Esophagus mucosa (tissue), 1 donor: ENCODE measurements around the gene TARDBP. TPM values are rescaled to one million over a fixed set of nuclear protein-coding genes. Genes with fewer than 3 reads are reported as not detected.
"Not testable (repeated sequence)": the region's sequence is repeated elsewhere in the genome, so short reads cannot be mapped to it uniquely, and the experiment has no call there.

Source experiments
- ATAC-seq: fragments of 200-7000 bp; cut with Tn5 transposase; one replicate; pipeline ENCODE4 v1.9.1; 2020
- total RNA-seq: library from RNA; stranded (reverse); gene quantifications from one replicate; pipeline ENCODE4 v1.2.4, GENCODE V29; 2023
- donor health status: DM: yes; HTN: yes; CAD: no.

The TARDBP gene
- total RNA-seq, 1 donor from 2014 or later: 94.1 TPM

GRCh38 chr1:11059968-11060830 lies 47.7 kb downstream of the TARDBP start, which contains the start of gene SRM:
TSS of gene SRM (minus strand) at chr1:11060018. CDS start at chr1:11059943, 75 bp downstream.
- ATAC-seq: peak; percentile 98

- no peak for ATAC-seq
These were observed 49.4 kb downstream of the TARDBP start for GRCh38 chr1:11061652-11062365.

GRCh38 chr1:11062965-11063401 lies 50.5 kb downstream of the TARDBP start:
- ATAC-seq: no peak

GRCh38 chr1:11063937-11064537 lies 51.6 kb downstream of the TARDBP start:
- ATAC-seq: not testable (repeated sequence)

GRCh38 chr1:11064942-11065341 lies 52.5 kb downstream of the TARDBP start:
- ATAC-seq: no peak

GRCh38 chr1:11065796-11066195 lies 53.3 kb downstream of the TARDBP start:
- ATAC-seq: no peak

- ATAC-seq: no peak
These were observed 55.5 kb downstream of the TARDBP start for GRCh38 chr1:11067716-11068599.

- ATAC-seq: no peak
These were observed 56.4 kb downstream of the TARDBP start for GRCh38 chr1:11068600-11069473.

GRCh38 chr1:11070876-11071275 lies 58.4 kb downstream of the TARDBP start:
- ATAC-seq: peak; percentile 14

GRCh38 chr1:11071463-11072215 lies 59.2 kb downstream of the TARDBP start:
- ATAC-seq: no peak

GRCh38 chr1:11072216-11072917 lies 59.9 kb downstream of the TARDBP start:
- ATAC-seq: no peak

GRCh38 chr1:11073398-11073797 lies 60.9 kb downstream of the TARDBP start:
- not testable (repeated sequence) for ATAC-seq

Other genes with a start within 250 kb of the TARDBP start
- 22.8 TPM for gene CASZ1, start 216.0 kb upstream of the TARDBP start, total RNA-seq
- not detected for gene MASP2, start 34.6 kb downstream of the TARDBP start, total RNA-seq
- 54.6 TPM for gene SRM, start 47.4 kb downstream of the TARDBP start, total RNA-seq
- gene EXOSC10, start 87.2 kb downstream of the TARDBP start, total RNA-seq: 35.2 TPM
- not detected for gene ANGPTL7, start 176.7 kb downstream of the TARDBP start, total RNA-seq
- 24.0 TPM for gene MTOR, start 249.9 kb downstream of the TARDBP start, total RNA-seq